GM19099 (cell line): ENCODE results near the gene MTMR4.

ENCODE experiments used
- POLR2A ChIP-seq: IDR thresholded peaks from 3 replicates; pipeline ENCODE4 v1.6.1; 2011; ENCODE audit warnings: low read depth; ENCODE audit not compliant: insufficient read length; ENCODE audit errors: extremely low read depth

MTMR4 gene

GRCh38 chr17:58529275-58529674 lies 14.8 kb upstream of the MTMR4 start:
- no peak for TF ChIP-seq POLR2A

DNA sequence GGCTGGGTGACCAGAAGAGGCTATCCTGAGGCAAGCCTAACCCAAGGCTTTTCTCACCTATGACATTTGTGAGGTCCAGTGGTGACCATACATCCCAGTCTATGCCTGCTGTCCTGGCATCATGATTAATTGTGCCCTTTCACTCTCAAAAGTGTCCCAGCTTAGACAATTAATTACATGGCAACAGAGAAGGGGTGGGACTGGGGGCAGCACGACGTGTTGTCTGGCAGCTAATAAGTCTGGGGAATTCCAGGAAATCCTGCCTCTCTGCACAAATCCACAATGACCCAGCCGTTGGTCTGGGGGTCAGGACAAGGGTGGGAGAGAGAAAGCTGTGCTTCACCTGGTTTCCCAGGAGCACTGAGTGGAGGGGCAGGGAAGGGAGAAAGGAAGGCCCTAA lies 14.0 kb upstream of the MTMR4 start:
- TF ChIP-seq POLR2A: no peak

DNA sequence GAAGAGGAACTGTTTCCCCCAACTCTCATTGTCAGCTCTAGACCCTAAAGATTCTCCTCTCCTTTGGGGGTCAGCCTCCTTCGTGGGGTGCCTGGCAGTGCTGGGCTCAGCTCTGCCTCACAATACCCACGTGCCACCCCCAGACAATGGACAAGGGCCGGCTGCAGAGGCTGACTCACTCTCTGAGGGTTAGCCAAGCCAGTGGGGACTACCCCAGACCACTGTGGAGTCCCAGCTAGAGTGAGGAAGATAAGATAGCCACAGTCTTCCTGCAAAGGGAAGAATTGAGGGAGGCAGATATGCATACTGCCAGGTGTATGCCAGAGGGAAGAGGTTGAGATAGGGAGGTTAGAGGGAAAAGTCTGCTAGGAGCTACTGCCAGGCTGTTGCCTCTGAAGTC lies 13.5 kb upstream of the MTMR4 start:
- TF ChIP-seq POLR2A: no peak

DNA sequence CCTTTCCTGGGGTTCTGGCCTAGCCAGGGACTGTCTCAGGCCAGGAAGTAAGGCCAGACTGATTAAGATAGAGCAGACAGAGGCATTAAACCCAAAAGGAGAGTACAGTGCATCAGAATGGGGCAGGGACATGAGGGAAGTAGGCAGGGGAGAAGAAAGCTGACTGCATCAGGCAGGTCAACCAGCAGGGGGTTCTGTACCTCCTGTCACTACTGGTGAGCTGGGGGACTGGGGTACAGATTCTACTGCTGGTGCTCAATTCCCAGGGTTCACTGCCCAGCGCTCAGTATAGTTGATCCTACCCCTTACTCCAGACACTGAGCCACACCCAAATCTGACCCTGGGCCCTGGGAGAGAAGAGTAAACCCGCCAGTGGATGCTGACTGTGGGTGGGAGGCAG lies 12.9 kb upstream of the MTMR4 start:
- TF ChIP-seq POLR2A: no peak

- no peak for TF ChIP-seq POLR2A
Observed at GRCh38 chr17:58525239-58525638, 10.8 kb upstream of the MTMR4 start.

DNA sequence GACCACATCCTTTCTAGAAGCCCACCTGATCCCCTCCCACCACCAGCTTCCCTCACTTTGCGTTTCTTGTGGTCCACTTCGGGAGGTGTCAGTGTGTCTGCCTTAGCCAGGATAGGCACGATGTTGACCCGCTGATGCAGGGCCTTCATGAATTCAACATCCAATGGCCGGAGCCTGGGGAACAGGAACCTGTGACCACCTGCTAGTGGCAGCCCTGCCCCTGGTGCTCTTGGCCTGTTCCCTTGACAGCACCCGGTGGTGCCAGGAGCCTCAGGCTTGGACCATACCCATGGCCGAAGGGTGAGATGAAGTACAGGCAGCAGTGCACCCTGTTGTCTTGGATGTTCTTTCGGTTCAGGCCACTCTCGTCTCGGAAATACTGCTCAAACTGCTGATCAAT lies 7.2 kb upstream of the MTMR4 start:
- no peak for TF ChIP-seq POLR2A

DNA sequence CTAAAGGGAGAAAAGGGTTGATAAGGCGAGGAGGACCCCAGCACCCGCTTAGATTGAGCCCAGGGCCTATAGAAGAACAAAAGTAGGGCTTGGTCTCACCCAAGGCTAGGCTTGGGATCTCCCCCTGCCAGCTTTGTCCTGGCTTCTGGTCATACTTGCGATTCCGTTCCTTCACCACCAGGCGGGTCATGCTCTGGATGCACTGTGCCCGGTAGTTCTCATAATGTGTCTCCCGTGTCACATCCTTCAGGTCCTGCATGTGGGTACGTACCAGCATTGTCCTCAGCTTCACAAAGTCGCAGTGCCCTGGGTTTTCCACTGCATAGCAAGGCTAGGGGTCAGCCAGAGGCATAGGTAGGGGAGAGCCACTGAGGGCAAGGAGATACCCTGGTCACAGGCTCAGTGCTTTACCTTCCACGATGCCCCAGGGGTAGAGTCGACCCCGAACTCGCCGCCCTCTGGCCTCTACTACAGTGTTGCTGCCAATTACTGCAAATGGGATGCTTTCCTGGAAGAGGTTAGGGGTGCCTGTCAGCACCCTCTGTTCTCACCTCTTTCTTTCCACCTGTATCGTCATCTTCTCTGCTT lies 6.5 kb upstream of the MTMR4 start:
- TF ChIP-seq POLR2A: no peak

DNA sequence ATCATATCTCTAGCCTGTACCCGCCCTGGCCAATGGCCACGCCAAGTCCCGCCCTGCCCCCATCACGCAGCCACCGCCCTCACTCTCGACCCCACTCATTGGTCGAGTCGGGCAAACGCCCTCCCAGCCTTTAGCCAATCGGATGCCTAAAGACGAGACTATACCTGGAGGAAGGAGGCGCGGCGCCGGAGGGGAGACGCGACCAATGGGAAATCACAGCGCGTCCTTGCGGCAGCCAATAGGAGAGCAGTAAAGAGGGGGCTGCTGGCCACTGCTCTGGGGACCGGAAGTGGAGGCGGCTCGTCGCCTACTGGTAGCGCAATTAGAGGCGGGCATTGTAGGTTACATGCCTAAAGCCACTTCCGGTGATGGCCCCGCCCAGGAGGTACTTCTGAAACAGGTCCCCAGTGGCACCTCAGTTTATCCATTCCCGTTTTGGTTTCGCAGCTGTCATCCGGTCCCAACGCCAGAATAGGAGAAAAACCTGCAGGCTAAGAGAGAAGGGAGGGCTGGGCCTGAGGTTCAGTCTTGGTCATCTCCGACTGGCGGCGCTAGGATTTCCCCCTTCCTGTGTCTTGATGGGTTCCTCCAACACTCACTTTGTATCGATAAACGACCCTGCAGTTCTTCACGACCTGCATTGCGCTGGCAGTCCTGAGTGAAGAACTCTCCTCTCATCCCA lies 3.6 kb upstream of the MTMR4 start:
- TF ChIP-seq POLR2A: peak; percentile 70

DNA sequence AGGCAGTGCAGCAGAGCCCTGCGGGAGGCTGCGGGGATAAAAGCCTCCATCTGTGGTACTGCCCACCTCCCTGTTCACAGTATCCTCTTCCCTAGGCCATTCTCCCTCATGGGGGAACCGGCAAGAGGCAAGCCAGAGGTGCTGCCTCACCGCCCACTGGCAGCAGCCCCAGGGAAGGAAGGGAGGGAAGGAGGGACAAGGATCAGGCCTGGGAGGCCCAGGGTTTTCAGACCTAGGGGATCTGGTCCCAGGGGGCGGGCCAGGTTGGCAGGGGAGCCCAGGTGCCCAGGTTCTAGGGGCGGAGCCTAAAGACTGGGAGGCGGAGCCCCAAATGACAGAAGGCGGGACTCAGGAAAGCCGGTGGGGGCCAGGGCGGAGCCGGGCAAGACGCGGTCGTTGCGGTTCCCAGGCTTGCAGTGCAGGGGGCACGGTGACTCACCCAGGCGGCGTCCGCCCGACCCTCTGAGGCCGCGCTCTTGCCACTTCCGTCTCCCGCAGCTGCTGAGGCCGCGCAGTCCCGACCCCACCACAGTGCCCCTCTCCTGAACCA lies 3.0 kb upstream of the MTMR4 start:
- peak; percentile 83 for TF ChIP-seq POLR2A

DNA sequence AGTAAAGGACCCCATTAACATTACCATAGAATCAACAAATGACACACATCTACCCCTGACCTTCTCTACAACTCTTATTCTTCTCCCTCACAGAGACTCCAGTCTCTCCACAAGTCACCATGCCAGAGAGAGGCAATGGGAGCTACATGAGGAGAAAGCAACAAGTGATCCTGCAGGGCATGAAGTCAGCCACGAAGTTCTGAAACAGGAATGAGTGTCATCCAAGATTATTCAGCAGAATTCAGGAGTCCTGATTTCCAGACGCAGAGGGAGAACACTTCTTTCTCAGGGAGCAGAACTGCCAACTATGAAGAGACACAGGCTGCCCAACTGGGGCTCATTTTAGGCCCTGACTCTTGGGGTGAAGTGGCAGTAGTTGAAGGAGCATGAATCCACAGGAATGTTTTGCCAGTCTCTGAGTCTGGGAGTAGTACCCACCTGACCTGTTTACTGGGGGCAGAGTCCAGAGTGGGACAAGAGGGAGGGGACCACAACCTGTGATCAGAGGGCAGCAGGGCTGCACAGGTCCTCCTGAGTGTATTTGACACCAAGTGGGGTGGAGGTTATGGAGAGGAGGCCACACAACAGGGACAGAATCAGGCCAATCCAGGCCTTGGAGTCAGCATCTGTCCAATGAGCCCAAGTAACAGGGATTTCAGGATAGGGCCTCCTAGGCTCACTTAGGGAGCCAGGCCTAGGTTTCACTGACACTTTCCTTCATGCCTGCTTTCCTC lies 2.4 kb upstream of the MTMR4 start:
- no peak for TF ChIP-seq POLR2A

- TF ChIP-seq POLR2A: no peak
Observed at GRCh38 chr17:58515286-58515685, 848 bp upstream of the MTMR4 start.

- TF ChIP-seq POLR2A: no peak
Observed at GRCh38 chr17:58514770-58515157, 326 bp upstream of the MTMR4 start.

GRCh38 chr17:58513267-58513964 lies 1.0 kb downstream of the MTMR4 start:
- TF ChIP-seq POLR2A: no peak

GRCh38 chr17:58510075-58510474 lies 4.4 kb downstream of the MTMR4 start:
- no peak for TF ChIP-seq POLR2A

- no peak for TF ChIP-seq POLR2A
Observed at GRCh38 chr17:58508341-58509067, 5.9 kb downstream of the MTMR4 start.

GRCh38 chr17:58507123-58507634 lies 7.3 kb downstream of the MTMR4 start:
- TF ChIP-seq POLR2A: no peak
